GM18520 (cell line): ENCODE measurements around the gene FAM174C.

Experiments
- ATAC-seq: cut with Tn5 transposase; IDR thresholded peaks from one replicate; pipeline ENCODE4 v1.9.1; 2021; ENCODE audit not compliant: unreplicated experiment

Gene FAM174C

DNA sequence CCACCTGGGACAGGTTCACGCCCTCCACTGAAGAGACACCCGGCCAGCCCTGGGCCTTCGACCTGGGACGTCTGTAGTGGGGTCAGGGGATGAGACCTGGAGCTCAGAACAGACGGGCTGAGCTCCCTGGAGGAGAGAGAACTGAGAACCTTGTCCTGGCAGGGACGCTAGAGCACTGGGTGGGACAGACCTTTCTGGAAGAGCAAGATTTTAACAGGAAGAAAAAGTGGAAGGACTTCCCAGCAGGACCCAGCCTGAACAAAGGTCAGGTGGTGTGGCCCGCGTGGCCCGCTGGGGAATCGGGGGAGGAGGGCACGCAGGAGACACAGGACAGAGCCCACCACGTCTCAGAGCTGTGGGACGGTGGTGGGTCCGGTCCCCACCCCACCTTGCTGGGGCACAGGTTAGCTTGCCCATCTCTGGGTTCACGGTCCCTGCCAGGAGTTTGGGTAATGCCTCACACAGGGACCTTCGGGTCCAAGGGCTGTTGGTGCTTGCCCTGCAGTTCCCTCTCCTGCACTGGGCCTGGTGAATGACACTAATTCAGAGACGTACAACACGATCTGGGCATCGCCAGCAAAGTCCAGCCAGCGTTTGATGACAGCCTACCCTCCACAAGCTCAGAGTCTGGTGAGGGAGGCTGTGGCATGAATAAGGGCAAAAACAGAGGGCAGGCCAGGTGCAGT, 9.1 kb downstream of the FAM174C start:
- no peak for ATAC-seq

DNA sequence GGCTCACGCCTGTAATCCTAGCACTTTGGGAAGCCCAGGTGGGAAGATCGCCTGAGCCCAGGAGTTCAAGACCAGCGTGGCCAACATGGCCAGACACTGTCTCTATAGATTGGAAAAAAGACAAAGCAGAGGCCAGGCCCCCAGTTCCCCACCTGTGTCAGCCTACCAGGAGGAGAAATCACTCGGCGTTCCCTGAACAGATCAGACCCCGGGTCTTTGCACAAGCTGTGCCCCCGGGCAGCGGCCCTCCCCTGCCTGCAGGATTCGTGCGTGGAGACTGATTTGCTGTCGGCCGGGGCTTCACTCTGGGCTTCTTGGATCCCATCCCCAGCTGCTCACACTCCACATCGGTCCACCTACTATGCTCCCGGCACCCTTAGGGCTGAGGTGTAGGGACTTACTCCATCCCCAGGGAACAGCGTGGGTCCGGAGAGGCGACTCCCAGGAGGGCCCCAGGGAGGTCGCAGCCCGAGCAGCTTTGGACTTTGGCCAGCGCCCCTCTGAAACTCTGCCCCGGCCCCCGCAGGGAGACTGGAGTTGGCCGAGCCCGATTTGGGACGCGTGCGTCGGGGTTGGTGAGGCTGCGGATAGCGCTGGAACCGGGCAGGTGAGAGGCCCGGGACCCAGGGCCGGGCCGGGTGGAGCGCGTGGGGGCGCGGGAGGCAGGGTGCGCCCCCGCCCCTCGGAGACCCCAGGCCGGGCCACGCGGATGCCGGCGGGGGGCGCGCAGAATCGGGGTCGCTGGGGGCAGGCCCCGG, 9.8 kb downstream of the FAM174C start:
- ATAC-seq = no peak

- ATAC-seq = no peak
Measured at GRCh38 chr19:1285737-1286360, 10.5 kb downstream of the FAM174C start, which contains the start of gene EFNA2. EFNA2 (plus strand) TSS chr19:1285873; CDS start chr19:1286169, 296 bp downstream.

- ATAC-seq = no peak
Measured at GRCh38 chr19:1286487-1287353, 11.4 kb downstream of the FAM174C start.

GRCh38 chr19:1287354-1288225, 12.3 kb downstream of the FAM174C start:
- ATAC-seq = no peak

GRCh38 chr19:1288226-1288612, 12.9 kb downstream of the FAM174C start:
- ATAC-seq = no peak

DNA sequence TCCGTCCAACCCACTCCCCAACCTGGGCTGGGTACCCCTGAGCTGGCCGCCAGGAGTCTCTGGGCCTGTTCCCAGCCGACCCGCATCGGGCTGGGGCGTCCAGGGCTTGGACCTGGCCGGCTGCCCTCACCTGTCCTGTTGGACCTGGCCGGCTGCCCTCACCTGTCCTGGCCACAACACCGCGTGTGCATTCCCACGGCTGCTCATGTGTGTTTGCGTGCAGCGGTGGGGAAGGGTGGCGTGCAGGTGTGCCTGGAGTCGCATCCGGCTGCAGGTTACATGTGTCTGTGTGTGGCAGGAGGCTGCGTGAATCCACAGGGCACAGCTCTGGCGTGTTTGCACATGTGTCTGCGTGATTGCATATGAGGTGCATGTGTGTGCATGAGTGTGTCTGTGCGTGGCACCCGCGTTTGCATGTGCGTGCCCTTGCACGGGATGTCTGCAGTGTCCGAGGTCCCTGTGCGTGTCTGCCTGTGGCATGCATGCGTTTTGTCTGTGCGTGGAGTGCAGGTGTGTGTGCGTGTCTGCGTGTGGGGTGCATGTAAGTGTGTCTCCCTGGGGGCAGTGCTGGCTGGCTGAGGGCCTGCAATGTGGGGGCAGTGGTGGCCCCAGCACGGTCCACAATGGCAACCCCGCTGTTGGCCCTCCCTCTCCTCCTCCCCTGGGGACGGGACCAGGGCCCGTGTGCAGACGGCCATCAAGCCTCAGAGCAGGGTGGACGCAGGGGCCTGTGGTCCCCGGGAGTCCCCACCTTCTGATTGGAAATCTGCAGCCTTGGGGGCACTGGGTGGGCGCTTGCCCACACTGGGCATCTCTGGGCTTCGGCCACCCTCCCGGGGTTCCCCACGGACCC, 13.7 kb downstream of the FAM174C start:
- ATAC-seq = no peak

DNA sequence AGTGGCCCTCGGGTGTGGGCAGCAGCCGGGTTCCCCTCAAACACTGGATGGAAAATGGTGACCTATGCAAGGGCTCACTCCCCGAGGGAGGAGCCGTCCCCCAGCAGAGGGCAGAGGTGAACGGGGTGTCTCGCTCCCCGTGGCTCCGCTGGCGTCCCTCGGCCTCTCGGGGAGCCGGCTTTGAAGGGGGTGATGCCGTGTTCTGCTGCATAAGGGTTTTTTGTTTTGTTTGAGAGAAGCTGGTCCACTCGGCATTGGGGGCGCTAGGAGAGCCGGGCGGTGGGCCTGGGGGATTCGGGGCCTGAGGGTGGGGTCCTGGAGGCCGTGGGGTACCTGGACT, 14.3 kb downstream of the FAM174C start:
- ATAC-seq = no peak

DNA sequence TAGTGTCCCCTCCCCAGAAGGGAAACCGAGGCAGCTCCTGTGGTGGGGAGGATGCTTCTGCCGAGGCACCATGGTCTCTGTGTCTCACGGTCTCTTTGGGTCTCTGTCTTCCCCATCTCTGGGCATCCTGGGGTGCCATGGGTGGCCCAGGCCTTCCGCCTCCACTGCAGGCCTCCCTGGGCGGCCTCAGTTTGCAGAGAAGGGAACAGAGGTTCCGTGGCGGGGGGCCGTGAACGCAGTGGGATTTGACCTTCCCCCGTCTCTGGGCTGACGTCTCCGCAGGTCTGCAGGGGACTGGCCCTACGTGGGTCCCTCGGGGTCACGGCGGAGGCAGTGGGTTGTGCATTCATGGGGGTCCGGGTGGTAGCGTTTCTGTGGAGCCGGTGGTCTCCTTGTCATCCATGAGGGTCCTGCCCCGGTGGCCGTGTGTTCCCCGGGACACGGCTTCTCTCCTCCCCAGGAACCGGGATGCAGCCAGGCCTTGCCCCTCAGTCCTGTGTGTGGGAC, 14.9 kb downstream of the FAM174C start:
- ATAC-seq = no peak

GRCh38 chr19:1290703-1291651, 15.6 kb downstream of the FAM174C start:
- no peak for ATAC-seq

- no peak for ATAC-seq
Measured at GRCh38 chr19:1291761-1292418, 16.6 kb downstream of the FAM174C start.

- ATAC-seq = no peak
Measured at GRCh38 chr19:1292419-1293151, 17.3 kb downstream of the FAM174C start.

- no peak for ATAC-seq
Measured at GRCh38 chr19:1293782-1294604, 18.7 kb downstream of the FAM174C start.

GRCh38 chr19:1294688-1295087, 19.4 kb downstream of the FAM174C start:
- ATAC-seq = no peak

DNA sequence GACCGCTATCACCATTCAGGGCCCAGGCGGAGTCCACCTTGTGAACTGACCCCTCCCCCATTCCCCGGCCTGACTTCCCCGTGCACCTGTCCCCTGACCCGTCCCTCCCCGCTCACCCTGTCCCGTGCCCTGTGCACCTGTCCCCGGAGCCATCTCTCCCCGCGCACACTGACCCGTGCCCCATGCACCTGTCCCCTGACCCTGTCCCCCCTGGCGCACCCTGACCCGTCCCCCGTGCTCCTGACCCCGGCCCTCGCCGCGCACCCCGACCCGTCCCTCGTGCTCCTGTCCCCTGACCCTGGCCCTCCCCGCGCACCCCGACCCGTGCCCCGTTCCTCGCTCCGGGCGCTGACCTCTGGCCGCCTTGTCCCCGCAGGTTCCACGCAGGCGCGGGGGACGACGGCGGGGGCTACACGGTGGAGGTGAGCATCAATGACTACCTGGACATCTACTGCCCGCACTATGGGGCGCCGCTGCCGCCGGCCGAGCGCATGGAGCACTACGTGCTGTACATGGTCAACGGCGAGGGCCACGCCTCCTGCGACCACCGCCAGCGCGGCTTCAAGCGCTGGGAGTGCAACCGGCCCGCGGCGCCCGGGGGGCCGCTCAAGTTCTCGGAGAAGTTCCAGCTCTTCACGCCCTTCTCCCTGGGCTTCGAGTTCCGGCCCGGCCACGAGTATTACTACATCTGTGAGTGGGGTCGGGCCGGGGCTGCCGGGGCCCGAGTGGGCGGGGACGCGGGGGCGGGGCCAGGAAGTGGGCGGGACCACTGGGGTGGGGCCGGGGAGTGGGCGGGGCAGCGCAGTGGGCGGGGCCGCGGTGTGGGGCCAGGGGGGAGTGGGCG, 20.1 kb downstream of the FAM174C start:
- ATAC-seq = no peak
